ENCODE results near the gene AMTN. TPM values are rescaled to one million over a fixed set of nuclear protein-coding genes. Genes with fewer than 3 reads are reported as not detected.

AMTN gene
- polyA plus RNA-seq, 1 of the 3 experiments (the other 2 are of a cell fraction) = not detected

GRCh38 chr4:70538869-70539268 lies 20.5 kb downstream of the AMTN start:
- H3K27me3 ChIP-seq (ENCODE audit: insufficient read depth) = no peaks in the 10 kb centered on the region; the same call in 1 of the 2 replicates
- no peaks in the 10 kb centered on the region for H3K79me2 ChIP-seq (ENCODE audit: insufficient read depth)
- H3K4me2 ChIP-seq = no peak overlapping the region
- ChIA-PET POLR2A (no interaction called here), CTCF (interaction anchor here (0.7 kb wide), 1 partner anchor 39 kb away, joined by 3 read pairs; no protein-coding TSS in a partner anchor)
- no peaks in the 10 kb centered on the region for H3K36me3 ChIP-seq (replicated peaks in 1 of 2; ENCODE audit: control insufficient read depth in 1 of 2, insufficient read depth in 2 of 2, low read length in 1 of 2)
- H3F3A ChIP-seq (replicated peaks; ENCODE audit: insufficient read depth) = no peaks in the 10 kb centered on the region
- TF ChIP-seq CHD2 (IDR thresholded peaks at IDR 0.05; ENCODE audit: low read length, partially characterized antibody) (no peak), EP300 (IDR thresholded peaks at IDR 0.05; ENCODE audit: borderline replicate concordance in 1 of 2, low read depth in 1 of 2, low read length in 1 of 2) (no peak), SMC3 (IDR thresholded peaks at IDR 0.05; ENCODE audit: low read depth, low read length) (no peak), RXRA (IDR thresholded peaks at IDR 0.05; ENCODE audit: borderline replicate concordance, low read depth) (no peak), GABPA (IDR thresholded peaks at IDR 0.05; ENCODE audit: low read depth) (no peak), REST (IDR thresholded peaks at IDR 0.05; ENCODE audit: low read depth, low read length) (no peak), USF1 (IDR thresholded peaks at IDR 0.05; ENCODE audit: borderline replicate concordance, low read depth) (no peak), NRF1 (IDR thresholded peaks at IDR 0.05; ENCODE audit: low read depth, low read length) (no peak)
- no peaks in the 10 kb centered on the region for H3K9me3 ChIP-seq
- H3K27ac ChIP-seq (ENCODE audit: low read depth in 2 of 2, low read length in 1 of 2) = no peak overlapping the region
- H2AFZ ChIP-seq (ENCODE audit: low read depth) = no peak overlapping the region
- no peaks in the 10 kb centered on the region for H3K4me1 ChIP-seq (ENCODE audit: control insufficient read depth in 1 of 2, insufficient read depth in 2 of 2, low read depth in 1 of 2, low read length in 1 of 2)
- H3K9ac ChIP-seq = no peak overlapping the region
- no peaks in the 10 kb centered on the region for H4K20me1 ChIP-seq (ENCODE audit: insufficient read depth)
- H3K4me3 ChIP-seq (ENCODE audit: low read depth in 2 of 2, low read length in 1 of 2) = no peak overlapping the region
- no peak for DNase-seq
- H3K9me2 ChIP-seq = no peaks in the 10 kb centered on the region

- no peaks in the 10 kb centered on the region for H4K20me1 ChIP-seq (ENCODE audit: insufficient read depth)
- H3K27me3 ChIP-seq (ENCODE audit: insufficient read depth) = no peaks in the 10 kb centered on the region; the same call in 1 of the 2 replicates
- TF ChIP-seq, protein P1, sequence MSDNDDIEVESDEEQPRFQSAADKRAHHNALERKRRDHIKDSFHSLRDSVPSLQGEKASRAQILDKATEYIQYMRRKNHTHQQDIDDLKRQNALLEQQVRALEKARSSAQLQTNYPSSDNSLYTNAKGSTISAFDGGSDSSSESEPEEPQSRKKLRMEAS (IDR thresholded peaks at IDR 0.05; ENCODE audit: low read depth) = no peak
- TF ChIP-seq, protein P2, sequence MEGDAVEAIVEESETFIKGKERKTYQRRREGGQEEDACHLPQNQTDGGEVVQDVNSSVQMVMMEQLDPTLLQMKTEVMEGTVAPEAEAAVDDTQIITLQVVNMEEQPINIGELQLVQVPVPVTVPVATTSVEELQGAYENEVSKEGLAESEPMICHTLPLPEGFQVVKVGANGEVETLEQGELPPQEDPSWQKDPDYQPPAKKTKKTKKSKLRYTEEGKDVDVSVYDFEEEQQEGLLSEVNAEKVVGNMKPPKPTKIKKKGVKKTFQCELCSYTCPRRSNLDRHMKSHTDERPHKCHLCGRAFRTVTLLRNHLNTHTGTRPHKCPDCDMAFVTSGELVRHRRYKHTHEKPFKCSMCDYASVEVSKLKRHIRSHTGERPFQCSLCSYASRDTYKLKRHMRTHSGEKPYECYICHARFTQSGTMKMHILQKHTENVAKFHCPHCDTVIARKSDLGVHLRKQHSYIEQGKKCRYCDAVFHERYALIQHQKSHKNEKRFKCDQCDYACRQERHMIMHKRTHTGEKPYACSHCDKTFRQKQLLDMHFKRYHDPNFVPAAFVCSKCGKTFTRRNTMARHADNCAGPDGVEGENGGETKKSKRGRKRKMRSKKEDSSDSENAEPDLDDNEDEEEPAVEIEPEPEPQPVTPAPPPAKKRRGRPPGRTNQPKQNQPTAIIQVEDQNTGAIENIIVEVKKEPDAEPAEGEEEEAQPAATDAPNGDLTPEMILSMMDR (IDR thresholded peaks at IDR 0.05) = peak; percentile 60
- ChIA-PET POLR2A (no interaction called here), CTCF (no interaction called here)
- H3K9me2 ChIP-seq = no peaks in the 10 kb centered on the region
- H3K4me3 ChIP-seq (ENCODE audit: low read depth in 2 of 2, low read length in 1 of 2) = no peak overlapping the region
- no peak overlapping the region for H3K27ac ChIP-seq (ENCODE audit: low read depth in 2 of 2, low read length in 1 of 2)
- no peaks in the 10 kb centered on the region for H3K79me2 ChIP-seq (ENCODE audit: insufficient read depth)
- no peak overlapping the region for H2AFZ ChIP-seq (ENCODE audit: low read depth)
- no peaks in the 10 kb centered on the region for H3K4me1 ChIP-seq (ENCODE audit: control insufficient read depth in 1 of 2, insufficient read depth in 2 of 2, low read depth in 1 of 2, low read length in 1 of 2)
- no peaks in the 10 kb centered on the region for H3K36me3 ChIP-seq (replicated peaks in 1 of 2; ENCODE audit: control insufficient read depth in 1 of 2, insufficient read depth in 2 of 2, low read length in 1 of 2)
- no peaks in the 10 kb centered on the region for H3F3A ChIP-seq (replicated peaks; ENCODE audit: insufficient read depth)
- no peak overlapping the region for H3K9ac ChIP-seq
- no peak for DNase-seq
- no peaks in the 10 kb centered on the region for H3K9me3 ChIP-seq
- no peak overlapping the region for H3K4me2 ChIP-seq
Measured at GRCh38 chr4:70544279-70544868, 26.0 kb downstream of the AMTN start.
